GM12892 (cell line): ENCODE data around the gene SDHAF1.
"Not testable (repeated sequence)": the region's sequence is repeated elsewhere in the genome, so short reads cannot be mapped to it uniquely, and the experiment has no call there.

ENCODE experiments used
- POLR2A ChIP-seq: IDR thresholded peaks from 2 replicates; pipeline ENCODE4 v1.6.1; 2011; ENCODE audit warnings: low read depth, low read length, control low read depth
- POLR2AphosphoS5 ChIP-seq: IDR thresholded peaks from 2 replicates; pipeline ENCODE4 v1.6.1; 2011; ENCODE audit warnings: low read depth, low read length, control low read depth
- TAF1 ChIP-seq: IDR thresholded peaks from 2 replicates; pipeline ENCODE4 v1.6.1; 2011; ENCODE audit warnings: low read depth, mild to moderate bottlenecking, control low read depth, low read length, borderline replicate concordance

GRCh38 chr19:35980997-35981396 is 14.0 kb upstream of the SDHAF1 start:
- TF ChIP-seq POLR2A, TAF1, POLR2AphosphoS5: not testable (repeated sequence)
